Right renal pelvis (tissue), 4 donors: ENCODE measurements around the gene RALGAPA2. TPM values are rescaled to one million over a fixed set of nuclear protein-coding genes. Genes with fewer than 3 reads are reported as not detected.

Experiments
- DNase-seq, 4 donors: peaks; one replicate each; pipeline ENCODE4 v3.0.0-alpha.2; 2013; ENCODE audit warnings: low read depth in 4 of 4, low spot score in 3 of 4, missing footprints in 1 of 4
- polyA plus RNA-seq, 4 donors: library from polyadenylated mRNA; unstranded; fragments of 120-200 nt; gene quantifications; one replicate each; pipeline ENCODE4 v1.2.1, GENCODE V29; 2013; ENCODE audit not compliant: insufficient read length in 4 of 4

Gene RALGAPA2
- polyA plus RNA-seq, 4 donors: 18.3 to 22.8 (median 19.5) TPM

DNA sequence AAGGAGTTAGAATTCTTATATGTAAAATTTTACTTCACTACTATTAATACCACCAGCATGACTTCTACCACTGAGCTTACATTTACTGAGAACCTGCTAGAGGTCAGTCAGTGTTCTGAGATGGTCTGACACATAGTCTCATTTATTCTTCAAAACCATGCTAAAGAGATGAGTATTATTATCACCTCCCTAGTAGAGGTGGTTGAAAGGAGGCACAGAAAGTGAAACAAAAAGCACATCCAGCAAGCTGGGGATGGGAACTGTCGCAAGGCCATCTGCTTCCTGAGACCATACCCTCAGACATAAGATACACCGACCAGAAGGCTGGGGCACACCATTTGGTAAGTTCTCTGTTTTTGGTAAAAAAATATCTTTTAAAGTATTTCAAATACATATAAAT is 206.9 kb downstream of the RALGAPA2 start:
- no peak for DNase-seq

DNA sequence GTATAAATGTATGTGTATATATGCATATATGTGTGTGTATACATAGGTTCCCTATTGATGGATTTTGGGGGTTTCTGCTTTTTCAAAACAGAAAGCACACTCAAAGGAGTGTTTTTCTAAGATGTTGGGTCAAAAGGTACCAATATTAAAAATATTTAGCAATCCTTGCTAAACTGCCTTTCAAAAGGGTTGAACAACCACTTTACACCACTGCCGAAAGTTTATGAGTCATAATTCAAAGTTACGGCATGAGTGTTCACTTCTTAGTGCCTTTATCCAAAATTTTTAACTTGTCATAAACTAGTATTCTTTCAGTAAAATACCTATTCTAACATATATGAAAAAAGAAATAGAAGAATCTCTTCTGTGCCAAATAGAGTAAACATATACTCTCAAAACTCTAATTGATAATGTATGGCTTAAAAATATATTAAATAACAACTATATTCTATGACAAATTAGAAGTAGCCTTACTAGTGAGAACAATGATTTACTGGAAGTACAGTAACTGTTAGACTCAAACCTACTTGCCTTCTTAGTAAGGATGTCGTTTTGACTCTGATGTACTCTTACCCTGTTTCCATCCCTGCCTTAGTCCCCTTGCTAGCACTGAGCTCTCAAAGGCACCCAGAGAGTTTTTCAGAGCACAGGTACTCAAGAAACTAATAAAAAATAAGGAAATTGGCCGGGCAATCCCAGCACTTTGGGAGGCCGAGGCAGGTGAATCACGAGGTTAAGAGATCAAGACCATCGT is 208.5 kb downstream of the RALGAPA2 start:
- no peak for DNase-seq

DNA sequence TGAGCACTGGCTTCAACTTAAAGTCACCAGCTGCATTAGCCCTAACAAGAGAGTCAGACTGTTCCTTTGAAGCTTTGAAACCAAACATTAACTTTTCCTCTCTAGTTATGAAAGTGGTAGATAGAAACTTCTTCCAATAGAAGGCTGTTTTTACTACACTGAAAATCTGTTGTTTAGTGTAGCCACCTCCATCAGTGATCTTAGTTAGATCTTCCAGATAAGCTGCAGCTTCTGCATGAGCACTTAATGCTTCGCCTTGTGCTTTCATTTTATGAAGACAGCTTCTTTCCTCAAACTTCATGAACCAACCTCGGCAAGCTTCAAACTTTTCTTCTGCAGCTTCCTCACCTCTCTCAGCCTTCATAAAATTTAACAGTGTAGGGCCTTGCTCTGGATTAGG is 211.3 kb downstream of the RALGAPA2 start:
- no peak for DNase-seq

- DNase-seq: no peak
These were observed 212.1 kb downstream of the RALGAPA2 start for GRCh38 chr20:20500312-20500711.

- no peak for DNase-seq
These were observed 213.0 kb downstream of the RALGAPA2 start for GRCh38 chr20:20499439-20499838.

DNA sequence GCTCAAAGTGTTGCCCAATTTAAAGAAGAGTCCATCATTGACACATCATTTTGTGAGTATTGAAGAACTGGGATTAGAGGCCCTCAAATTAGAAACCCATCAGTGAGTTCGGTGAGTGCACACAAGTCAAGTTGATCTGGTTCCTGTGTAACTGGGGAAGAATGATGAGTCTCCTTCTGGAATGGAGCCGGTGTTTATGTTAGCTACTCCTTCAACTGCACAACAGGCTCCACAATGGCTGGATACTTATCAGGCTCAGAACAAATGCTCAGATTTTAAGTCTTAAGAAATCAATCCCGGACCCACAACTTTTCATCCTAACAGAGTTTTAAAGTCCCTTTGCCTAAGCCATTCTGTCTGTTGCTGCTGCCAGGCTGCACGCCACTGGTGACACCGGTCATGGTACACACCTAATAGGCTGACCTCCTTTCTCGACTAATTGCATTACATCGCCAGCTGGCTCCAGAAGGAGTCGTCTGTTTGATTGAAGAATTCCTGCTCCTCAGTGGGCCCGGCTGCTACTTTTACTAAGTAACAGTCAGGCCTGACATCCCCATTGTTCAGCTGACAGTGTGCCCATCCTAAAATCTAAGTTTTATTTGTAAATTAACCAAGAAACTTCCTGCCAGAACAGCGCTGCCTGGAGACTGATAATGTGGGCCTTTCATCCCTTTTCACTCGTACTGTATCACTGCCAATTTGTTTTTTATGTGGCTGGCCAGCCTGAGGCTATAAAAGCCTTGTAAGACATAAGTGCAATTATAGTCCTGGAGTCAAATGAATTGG is 214.2 kb downstream of the RALGAPA2 start:
- DNase-seq: no peak

GRCh38 chr20:20497242-20497978 is 215.0 kb downstream of the RALGAPA2 start:
- no peak for DNase-seq

DNA sequence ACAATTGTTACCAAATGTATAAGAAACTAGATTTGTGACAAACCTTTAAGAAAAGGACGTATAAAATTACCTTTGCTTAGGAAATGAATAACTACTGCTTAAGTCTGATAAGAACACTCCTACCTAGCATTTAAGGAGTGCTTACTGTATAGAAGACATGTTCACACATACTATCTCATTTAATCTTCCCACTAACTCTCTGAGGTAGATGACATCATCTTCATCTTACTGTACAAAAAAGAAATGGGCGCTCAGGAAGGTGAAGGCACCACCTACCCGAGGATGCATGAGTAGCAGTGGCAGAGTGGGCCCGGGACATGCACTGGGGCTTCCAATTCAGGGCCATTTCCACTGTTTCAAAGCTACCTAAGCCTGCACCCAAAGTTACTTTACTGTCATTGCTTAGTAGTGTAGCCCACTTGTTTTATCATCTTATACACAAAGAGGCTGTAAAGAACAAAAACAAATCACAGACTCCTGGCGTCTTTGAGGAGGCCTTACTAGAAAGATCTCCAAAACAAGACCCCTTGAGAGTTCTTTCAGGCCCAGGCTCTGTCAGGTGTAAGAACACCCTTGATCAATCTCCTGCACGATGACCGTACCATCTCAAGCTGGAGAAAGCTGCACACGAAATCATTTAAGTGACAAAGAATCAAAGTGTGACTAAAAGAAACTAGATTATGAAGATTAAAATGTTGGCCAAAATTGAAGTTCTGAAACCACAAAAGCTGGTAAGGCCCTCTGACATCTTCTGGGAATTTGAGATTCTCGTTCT is 216.5 kb downstream of the RALGAPA2 start:
- DNase-seq: no peak

DNA sequence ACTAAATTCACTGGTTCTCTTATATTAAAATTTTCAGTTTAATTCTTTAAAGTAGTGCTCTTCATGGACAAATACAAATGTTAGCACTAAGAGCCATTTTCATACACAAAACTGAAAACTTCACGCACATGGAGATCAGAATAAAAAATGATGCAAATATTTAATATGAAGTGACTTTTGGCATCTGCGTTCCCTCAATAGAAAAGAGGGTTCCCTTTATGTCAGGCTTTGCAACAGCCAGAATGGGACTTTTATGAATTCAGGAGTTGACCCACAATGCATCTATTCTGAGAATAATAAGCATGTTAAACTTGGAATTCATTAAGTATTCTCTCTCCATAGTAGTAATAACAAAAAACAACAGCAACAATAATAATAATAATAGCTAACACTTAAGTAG is 218.7 kb downstream of the RALGAPA2 start:
- DNase-seq: no peak

DNA sequence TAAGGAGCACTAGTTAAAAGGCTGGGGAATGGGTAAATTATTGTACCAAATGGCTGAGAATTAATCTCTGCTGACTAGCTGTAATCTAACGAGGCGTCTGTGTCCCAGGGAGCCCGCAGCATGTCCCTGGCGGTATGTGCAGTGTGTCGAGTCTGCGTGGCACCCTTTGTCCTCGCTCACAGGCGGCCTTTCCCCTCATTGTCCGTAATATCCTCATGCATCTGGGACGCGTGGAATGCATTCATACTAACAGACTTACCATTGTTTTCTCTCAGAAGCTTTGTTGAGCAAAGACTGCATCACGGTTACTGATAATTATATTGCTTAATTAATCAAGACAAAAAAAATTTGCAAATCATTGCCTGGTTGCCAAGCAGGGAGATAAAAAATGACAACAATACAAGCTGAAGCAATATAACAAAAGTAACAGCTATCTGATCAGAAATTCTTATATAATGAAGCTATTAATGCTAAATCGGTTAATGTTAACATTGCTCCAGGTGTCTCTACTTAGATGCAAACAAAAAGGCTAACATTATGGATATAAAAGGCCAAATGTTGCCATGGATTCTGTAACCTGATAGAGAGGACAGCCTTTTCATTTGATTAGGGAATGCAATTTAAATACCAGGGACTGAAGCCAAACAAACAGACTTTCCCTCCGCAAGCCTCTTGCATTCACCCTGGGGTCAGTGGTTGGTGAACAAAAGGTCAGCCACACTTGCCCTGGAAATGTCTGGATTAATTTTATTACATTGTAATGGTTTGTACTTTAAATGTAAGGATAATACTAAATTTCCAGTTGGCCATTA is 219.7 kb downstream of the RALGAPA2 start:
- no peak for DNase-seq

- DNase-seq: no peak
These were observed 220.6 kb downstream of the RALGAPA2 start for GRCh38 chr20:20491784-20492264.

GRCh38 chr20:20491110-20491783 is 221.2 kb downstream of the RALGAPA2 start:
- DNase-seq: no peak

DNA sequence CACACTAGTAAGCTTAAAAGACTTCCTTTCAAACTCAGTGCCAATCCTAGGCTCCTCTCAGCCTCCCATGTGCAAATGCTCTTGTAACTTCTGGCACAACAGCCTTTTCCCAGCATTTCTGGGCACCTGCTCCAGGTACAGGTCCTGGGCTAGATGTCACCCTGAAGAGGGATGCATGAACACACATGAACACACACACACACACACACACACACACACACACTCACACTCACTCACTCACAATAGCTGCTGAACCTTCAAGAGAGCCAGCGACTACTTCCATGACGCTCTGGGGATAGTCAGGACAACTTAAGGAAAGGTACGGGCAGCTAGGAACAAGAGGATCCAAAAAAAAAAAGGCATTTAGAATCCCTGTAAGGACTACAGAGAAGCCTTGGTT is 221.8 kb downstream of the RALGAPA2 start:
- DNase-seq: no peak

DNA sequence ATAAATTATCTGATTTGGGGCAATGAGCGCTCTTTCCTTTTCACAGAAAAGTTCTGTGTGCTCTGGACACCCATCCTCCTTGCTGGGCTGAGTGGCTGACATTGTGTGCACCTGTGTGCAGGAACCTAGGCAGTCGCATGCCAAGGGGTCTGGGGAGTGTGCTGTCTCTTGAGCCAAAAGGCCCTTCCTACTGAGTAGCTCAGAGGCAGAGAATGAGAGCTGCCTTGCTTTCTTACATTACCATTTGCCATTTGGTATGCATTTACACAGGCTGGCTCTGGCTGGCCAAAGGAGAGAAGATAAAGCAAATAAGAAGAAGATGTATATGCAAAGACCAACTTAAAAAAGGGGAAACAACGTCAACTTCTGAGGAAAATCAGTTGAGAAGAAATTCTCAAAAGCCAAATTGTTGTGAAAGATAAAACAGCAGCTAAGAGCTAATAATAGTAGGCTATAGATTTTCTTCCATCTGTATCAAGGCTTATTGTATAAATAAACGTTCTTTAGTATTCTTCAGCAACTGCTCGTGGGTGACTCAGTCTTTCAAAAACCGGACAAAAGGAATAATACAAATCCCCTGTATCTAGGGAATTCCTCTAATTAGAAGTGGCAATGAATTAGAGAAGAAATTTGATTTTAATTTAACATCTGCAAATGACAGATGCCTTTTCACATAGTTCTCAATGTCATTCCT is 222.6 kb downstream of the RALGAPA2 start:
- no peak for DNase-seq

GRCh38 chr20:20489054-20489453 is 223.4 kb downstream of the RALGAPA2 start:
- DNase-seq: no peak

- no peak for DNase-seq
These were observed 224.1 kb downstream of the RALGAPA2 start for GRCh38 chr20:20488388-20488787.

DNA sequence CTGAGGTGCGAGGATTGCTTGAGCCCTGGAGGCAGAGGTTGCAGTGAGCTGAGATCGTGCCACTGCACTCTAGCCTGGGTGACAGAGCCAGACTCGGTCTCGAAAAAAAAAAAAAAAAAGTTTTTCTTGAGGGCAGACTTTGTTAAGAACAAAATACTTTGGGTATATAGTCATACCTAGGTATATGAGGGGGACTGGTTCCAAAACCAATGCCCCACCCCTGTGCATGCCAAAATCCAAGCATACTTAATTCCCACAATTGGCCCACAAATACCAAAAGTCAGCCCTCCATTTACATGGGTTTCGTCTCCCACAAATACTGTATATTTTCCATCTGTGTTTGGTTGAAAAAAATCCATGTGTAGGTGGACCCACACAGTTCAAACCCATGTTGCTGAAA is 224.6 kb downstream of the RALGAPA2 start:
- no peak for DNase-seq

DNA sequence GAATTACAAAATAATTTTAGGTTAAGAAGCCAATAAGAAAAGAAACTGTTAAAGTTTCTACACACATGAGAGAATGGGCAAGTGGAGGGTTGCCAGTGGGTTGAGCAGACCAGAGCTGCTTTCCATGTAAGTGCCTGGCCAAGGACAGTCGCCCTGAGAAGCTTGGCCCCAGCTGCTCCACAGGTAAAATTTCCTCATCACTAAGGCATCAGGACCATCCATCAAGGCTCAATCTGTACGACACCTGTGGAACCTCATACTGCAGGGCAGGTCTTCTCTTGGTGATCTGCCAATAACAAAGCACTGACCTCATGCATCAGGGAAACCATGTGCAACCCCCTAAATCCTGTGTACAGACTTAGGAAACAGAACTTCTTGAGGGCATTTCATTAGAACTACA is 229.1 kb downstream of the RALGAPA2 start:
- no peak for DNase-seq
